Suppressor macrophage treated with lipopolysaccharide for 1 hour (primary cell): ENCODE measurements around the gene CCDC33.

ENCODE experiments used
- DNase-seq, 3 donors: peaks; one replicate each; pipeline ENCODE4 v3.0.0-alpha.2; 2020 to 2022

The CCDC33 gene

GRCh38 chr15:74208901-74209559 is 27.1 kb upstream of the CCDC33 start:
- no peak for DNase-seq

GRCh38 chr15:74209560-74209958 is 26.6 kb upstream of the CCDC33 start:
- no peak for DNase-seq

- DNase-seq = no peak
These were observed 26.0 kb upstream of the CCDC33 start for GRCh38 chr15:74209997-74210671.

GRCh38 chr15:74210729-74211128 is 25.4 kb upstream of the CCDC33 start:
- no peak for DNase-seq

GRCh38 chr15:74211656-74212055 is 24.5 kb upstream of the CCDC33 start:
- DNase-seq = no peak

- no peak for DNase-seq
These were observed 23.6 kb upstream of the CCDC33 start for GRCh38 chr15:74212494-74212893.

- DNase-seq = no peak
These were observed 22.3 kb upstream of the CCDC33 start for GRCh38 chr15:74213858-74214284.

GRCh38 chr15:74214324-74215021 is 21.7 kb upstream of the CCDC33 start:
- no peak for DNase-seq

- DNase-seq = no peak
These were observed 20.2 kb upstream of the CCDC33 start for GRCh38 chr15:74215958-74216357.

GRCh38 chr15:74216949-74217348 is 19.2 kb upstream of the CCDC33 start:
- DNase-seq = no peak

- DNase-seq = no peak
These were observed 17.9 kb upstream of the CCDC33 start for GRCh38 chr15:74217907-74218885.

GRCh38 chr15:74220475-74221248 is 15.5 kb upstream of the CCDC33 start:
- no peak for DNase-seq

- no peak for DNase-seq
These were observed 14.5 kb upstream of the CCDC33 start for GRCh38 chr15:74221399-74222239.

- DNase-seq = no peak
These were observed 13.6 kb upstream of the CCDC33 start for GRCh38 chr15:74222240-74223119.

- no peak for DNase-seq
These were observed 10.2 kb upstream of the CCDC33 start for GRCh38 chr15:74225928-74226327.

- no peak for DNase-seq
These were observed 9.2 kb upstream of the CCDC33 start for GRCh38 chr15:74226761-74227540.

- no peak for DNase-seq
These were observed 8.0 kb upstream of the CCDC33 start for GRCh38 chr15:74227968-74228722.

- DNase-seq = no peak
These were observed 7.4 kb upstream of the CCDC33 start for GRCh38 chr15:74228723-74229081.
